HCT116 (cell line): Measurements from ENCODE around the gene MPPED1.

Source experiments
- CTCF ChIP-seq, 3 experiments: fragments of 200-600 bp in 1 of 3; sonication (generic) in 1 of 3; IDR thresholded peaks in 2 of 3; conservative IDR thresholded peaks in 1 of 3; 2 replicates each; pipeline ENCODE4 v1.5.1; 2012 to 2017; ENCODE audit warnings: low read depth in 2 of 3, low read length in 2 of 3, antibody characterized with exemption in 1 of 3, borderline replicate concordance in 1 of 3, control low read depth in 1 of 3, mild to moderate bottlenecking in 1 of 3, mixed read lengths in 1 of 3, mixed run types in 1 of 3, moderate library complexity in 1 of 3; ENCODE audit not compliant: insufficient read depth in 1 of 3
- EZH2 ChIP-seq: fragments of 200-600 bp; sonication (generic); IDR thresholded peaks from 2 replicates; pipeline ENCODE4 v1.6.1; 2017; ENCODE audit warnings: antibody characterized with exemption, mixed run types
- POLR2A ChIP-seq: IDR thresholded peaks from 2 replicates; pipeline ENCODE4 v1.7.0; 2011; ENCODE audit warnings: borderline replicate concordance; ENCODE audit not compliant: insufficient read depth, insufficient read length; ENCODE audit errors: extremely low read depth
- POLR2AphosphoS5 ChIP-seq: IDR thresholded peaks from 2 replicates; pipeline ENCODE4 v1.6.1; 2011; ENCODE audit warnings: mild to moderate bottlenecking, low read depth, low read length, moderate library complexity
- TF ChIP-seq, protein P1 (sequence below): IDR thresholded peaks from 2 replicates; pipeline ENCODE4 v1.6.1; 2012
- TF ChIP-seq, protein P2 (sequence below): IDR thresholded peaks from 2 replicates; pipeline ENCODE4 v1.6.1; 2011; ENCODE audit warnings: mild to moderate bottlenecking, low read length, moderate library complexity; ENCODE audit not compliant: insufficient replicate concordance; ENCODE audit errors: extremely low read depth

DNA sequence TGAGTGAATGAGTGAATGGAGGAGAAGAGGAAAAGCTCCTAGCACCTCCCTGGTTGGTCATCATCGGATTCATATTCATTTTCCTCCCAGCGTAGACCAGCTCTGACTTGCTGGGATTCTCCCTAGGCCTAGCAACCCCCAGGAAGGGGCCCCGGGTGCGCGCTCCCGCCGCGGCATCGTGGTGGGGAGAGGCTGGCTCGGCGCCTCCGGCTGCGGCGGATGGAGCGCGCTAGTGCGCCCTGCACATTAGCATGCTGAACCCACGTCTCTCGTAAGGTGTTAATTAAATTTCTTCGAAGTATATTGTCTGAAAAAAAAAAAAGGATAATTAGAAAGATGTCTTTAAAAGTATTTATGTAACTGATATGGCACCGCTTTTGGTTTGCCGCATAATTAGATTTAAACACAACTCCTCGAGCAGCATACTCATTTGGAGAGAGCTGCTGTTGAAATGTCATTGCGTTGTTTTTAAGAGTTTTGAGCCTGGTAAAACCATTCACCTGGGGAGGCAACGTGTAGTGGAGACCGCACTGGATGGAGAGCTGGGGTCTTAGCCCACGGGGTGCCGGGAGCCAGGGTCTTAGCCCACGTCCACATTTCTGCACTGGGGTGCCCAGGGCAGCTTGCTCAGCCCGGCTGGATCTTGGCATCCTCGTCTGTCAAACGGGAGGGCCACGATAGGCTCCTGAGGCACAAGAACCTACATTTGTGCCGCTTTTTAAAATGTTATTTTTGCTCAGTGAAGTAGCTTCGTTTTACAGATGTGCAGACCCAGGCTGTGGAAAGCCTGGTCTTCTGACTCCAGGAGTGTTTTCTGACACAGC lies 21.8 kb downstream of the MPPED1 start:
- TF ChIP-seq CTCF (IDR thresholded peaks at IDR 0.05 in 2 of 3, conservative IDR thresholded peaks at IDR 0.05 in 1 of 3; ENCODE audit: borderline replicate concordance in 1 of 3, insufficient read depth in 1 of 3, low read depth in 2 of 3, low read length in 2 of 3) (no peak), EZH2 (no peak), POLR2A (no peak), POLR2AphosphoS5 (no peak)
- TF ChIP-seq, protein P1, sequence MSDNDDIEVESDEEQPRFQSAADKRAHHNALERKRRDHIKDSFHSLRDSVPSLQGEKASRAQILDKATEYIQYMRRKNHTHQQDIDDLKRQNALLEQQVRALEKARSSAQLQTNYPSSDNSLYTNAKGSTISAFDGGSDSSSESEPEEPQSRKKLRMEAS = no peak
- TF ChIP-seq, protein P2, sequence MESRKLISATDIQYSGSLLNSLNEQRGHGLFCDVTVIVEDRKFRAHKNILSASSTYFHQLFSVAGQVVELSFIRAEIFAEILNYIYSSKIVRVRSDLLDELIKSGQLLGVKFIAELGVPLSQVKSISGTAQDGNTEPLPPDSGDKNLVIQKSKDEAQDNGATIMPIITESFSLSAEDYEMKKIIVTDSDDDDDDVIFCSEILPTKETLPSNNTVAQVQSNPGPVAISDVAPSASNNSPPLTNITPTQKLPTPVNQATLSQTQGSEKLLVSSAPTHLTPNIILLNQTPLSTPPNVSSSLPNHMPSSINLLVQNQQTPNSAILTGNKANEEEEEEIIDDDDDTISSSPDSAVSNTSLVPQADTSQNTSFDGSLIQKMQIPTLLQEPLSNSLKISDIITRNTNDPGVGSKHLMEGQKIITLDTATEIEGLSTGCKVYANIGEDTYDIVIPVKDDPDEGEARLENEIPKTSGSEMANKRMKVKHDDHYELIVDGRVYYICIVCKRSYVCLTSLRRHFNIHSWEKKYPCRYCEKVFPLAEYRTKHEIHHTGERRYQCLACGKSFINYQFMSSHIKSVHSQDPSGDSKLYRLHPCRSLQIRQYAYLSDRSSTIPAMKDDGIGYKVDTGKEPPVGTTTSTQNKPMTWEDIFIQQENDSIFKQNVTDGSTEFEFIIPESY = no peak
